ENCODE data around the gene RSPRY1.

RSPRY1 gene

GRCh38 chr16:57223057-57223456 lies 36.9 kb downstream of the RSPRY1 start:
- TF ChIP-seq CTCF (conservative IDR thresholded peaks at IDR 0.05), result no peak

GRCh38 chr16:57224651-57225335 lies 38.7 kb downstream of the RSPRY1 start:
- H3K27ac ChIP-seq, result no peak overlapping the region
- no peak for TF ChIP-seq CTCF (conservative IDR thresholded peaks at IDR 0.05)

More at GRCh38 chr16:57223057-57223456, 36.9 kb downstream of the RSPRY1 start:
- H3K27ac ChIP-seq, result no peak overlapping the region

GRCh38 chr16:57225978-57226377 lies 39.8 kb downstream of the RSPRY1 start:
- no peak overlapping the region for H3K27ac ChIP-seq

GRCh38 chr16:57226701-57227621 lies 40.8 kb downstream of the RSPRY1 start:
- no peak for TF ChIP-seq CTCF (conservative IDR thresholded peaks at IDR 0.05)
- no peak overlapping the region for H3K27ac ChIP-seq

More at GRCh38 chr16:57225978-57226377, 39.8 kb downstream of the RSPRY1 start:
- no peak for TF ChIP-seq CTCF (conservative IDR thresholded peaks at IDR 0.05)

- H3K27ac ChIP-seq, result no peak overlapping the region
- TF ChIP-seq CTCF (conservative IDR thresholded peaks at IDR 0.05), result no peak
Observed at GRCh38 chr16:57229079-57229478, 43.0 kb downstream of the RSPRY1 start.

- H3K27ac ChIP-seq, result no peak overlapping the region
- TF ChIP-seq CTCF (conservative IDR thresholded peaks at IDR 0.05), result no peak
Observed at GRCh38 chr16:57231821-57232350, 45.8 kb downstream of the RSPRY1 start.

Measured in VCaP (cell line).